HEK293 (cell line): ENCODE data around the gene ZNF350.

Source experiments
- CTCF ChIP-seq: fragments of 450-650 bp; formaldehyde crosslinking; IDR thresholded peaks from 2 replicates; pipeline ENCODE4 v1.5.1; 2016; ENCODE audit warnings: missing biosample characterization, missing genetic modification characterization
- ZNF175 ChIP-seq: fragments of 450-650 bp; formaldehyde crosslinking; IDR thresholded peaks from 2 replicates; pipeline ENCODE4 v1.5.1; 2016; ENCODE audit warnings: missing biosample characterization, missing genetic modification characterization
- ZNF629 ChIP-seq: fragments of 450-650 bp; formaldehyde crosslinking; IDR thresholded peaks from 2 replicates; pipeline ENCODE4 v1.5.1; 2017; ENCODE audit warnings: missing biosample characterization, missing genetic modification characterization

GRCh38 chr19:51921949-51922348 is 64.7 kb downstream of the ZNF350 start:
- TF ChIP-seq ZNF629 (tag by site-specific recombination) (no peak), ZNF175 (tag by site-specific recombination) (no peak), CTCF (tag by site-specific recombination) (no peak)
